Hepatocyte (in vitro differentiated cells): Measurements from ENCODE around the gene STOM. TPM values are rescaled to one million over a fixed set of nuclear protein-coding genes. Genes with fewer than 3 reads are reported as not detected.
A peak's percentile ranks its signal among the peaks of the same experiment; 100 is the strongest.

ENCODE experiments used
- DNase-seq: peaks from one replicate; pipeline ENCODE4 v3.0.0-alpha.2; 2016; ENCODE audit warnings: low spot score
- H2AFZ ChIP-seq: fragments of 200-600 bp; sonication (generic); 2 replicates; pipeline ENCODE4 v1.6.0; 2016; ENCODE audit warnings: antibody characterized with exemption, mild to moderate bottlenecking
- H3K27ac ChIP-seq: fragments of 200-600 bp; sonication (generic); 2 replicates; pipeline ENCODE4 v1.5.1; 2016; ENCODE audit warnings: mild to moderate bottlenecking
- H3K27me3 ChIP-seq: fragments of 200-600 bp; sonication (generic); 2 replicates; pipeline ENCODE4 v1.6.1; 2016
- H3K36me3 ChIP-seq: fragments of 200-600 bp; sonication (generic); replicated peaks from 2 replicates; pipeline ENCODE4 v1.5.1; 2016; ENCODE audit warnings: low read depth; ENCODE audit not compliant: insufficient read depth
- H3K4me1 ChIP-seq: fragments of 200-600 bp; sonication (generic); 2 replicates; pipeline ENCODE4 v1.5.1; 2016; ENCODE audit warnings: mild to moderate bottlenecking, moderate library complexity; ENCODE audit not compliant: insufficient read depth
- H3K4me2 ChIP-seq: fragments of 200-600 bp; sonication (generic); 2 replicates; pipeline ENCODE4 v1.6.0; 2016
- H3K4me3 ChIP-seq: fragments of 200-600 bp; sonication (generic); 2 replicates; pipeline ENCODE4 v1.5.1; 2016; ENCODE audit warnings: mild to moderate bottlenecking
- H3K79me2 ChIP-seq: fragments of 200-600 bp; sonication (generic); 2 replicates; pipeline ENCODE4 v1.6.0; 2017; ENCODE audit warnings: mild to moderate bottlenecking
- H3K9me2 ChIP-seq: fragments of 200-600 bp; sonication (generic); replicated peaks from 2 replicates; pipeline ENCODE4 v1.6.0; 2017; ENCODE audit warnings: mild to moderate bottlenecking; ENCODE audit not compliant: insufficient read depth
- H3K9me3 ChIP-seq: fragments of 200-600 bp; sonication (generic); 2 replicates; pipeline ENCODE4 v1.5.1; 2016; ENCODE audit warnings: low read depth, mild to moderate bottlenecking
- H4K20me1 ChIP-seq: fragments of 200-600 bp; sonication (generic); 2 replicates; pipeline ENCODE4 v1.6.0; 2016; ENCODE audit warnings: mild to moderate bottlenecking; ENCODE audit not compliant: insufficient read depth, poor library complexity, severe bottlenecking
- EZH2 ChIP-seq: fragments of 200-600 bp; sonication (generic); IDR thresholded peaks from 2 replicates; pipeline ENCODE4 v1.6.1; 2016; ENCODE audit warnings: antibody characterized with exemption, mild to moderate bottlenecking, borderline replicate concordance
- EZH2phosphoT487 ChIP-seq: fragments of 200-600 bp; sonication (generic); IDR thresholded peaks from one replicate; pipeline ENCODE4 v1.6.1; 2018; ENCODE audit warnings: antibody characterized with exemption, mild to moderate bottlenecking, low read depth, moderate library complexity; ENCODE audit not compliant: unreplicated experiment, severe bottlenecking
- WGBS: methylation state at CpG from one replicate; pipeline ENCODE4 v1.1.6; 2016; ENCODE audit warnings: low lambda C conversion rate; ENCODE audit errors: missing lambda C conversion rate; 5-methylcytosine and 5-hydroxymethylcytosine counted together
- polyA plus RNA-seq: library from polyadenylated mRNA; unstranded; fragments of >200 nt; fragmentation: Nextera tagmentation; extraction: Ambion mirVana; gene quantifications from 2 replicates; pipeline ENCODE4 v1.2.1, GENCODE V29; 2016
- total RNA-seq: library from RNA; depleted of rRNA; stranded (reverse); fragments of >200 nt; gene quantifications from 2 replicates; pipeline ENCODE4 v1.2.3, GENCODE V29; 2014
- TF ChIP-seq, protein P1 (sequence below): fragments of 200-600 bp; sonication (generic); IDR thresholded peaks from 2 replicates; pipeline ENCODE4 v1.5.1; 2016; ENCODE audit warnings: antibody characterized with exemption, mild to moderate bottlenecking; ENCODE audit not compliant: poor library complexity

Gene STOM
- total and polyA plus RNA-seq, 2 experiments from 2014 or later = 85.5 to 130 TPM

DNA sequence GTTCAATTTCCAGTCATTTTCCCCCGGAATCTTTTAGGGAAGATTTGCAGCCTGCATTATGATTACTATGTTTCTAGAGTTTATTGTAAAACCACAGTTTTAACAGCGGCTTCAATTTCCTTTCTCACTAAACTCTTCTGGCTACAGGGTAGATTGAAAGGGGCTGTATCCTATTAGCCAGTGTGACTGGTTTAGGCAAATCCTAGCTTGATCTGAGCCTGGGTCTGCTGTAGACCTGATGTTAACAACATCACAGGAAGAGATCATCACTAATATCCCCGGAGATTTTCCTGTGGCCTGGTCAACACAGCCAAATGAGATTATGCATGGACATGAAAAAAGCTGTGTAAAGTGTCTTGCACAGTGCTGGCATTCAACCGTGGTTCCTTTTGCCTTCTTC lies 33.4 kb downstream of the STOM start:
- Histone ChIP-seq H3K79me2 (no peaks in the 10 kb centered on the region), H3K27ac (peak overlapping the region; percentile 67), H2AFZ (no peak overlapping the region), H4K20me1 (no peaks in the 10 kb centered on the region), H3K9me2 (no peaks in the 10 kb centered on the region), H3K4me2 (no peak overlapping the region), H3K4me1 (no peaks in the 10 kb centered on the region), H3K36me3 (no peaks in the 10 kb centered on the region), H3K27me3 (no peaks in the 10 kb centered on the region), H3K4me3 (no peak overlapping the region), H3K9me3 (no peaks in the 10 kb centered on the region)
- TF ChIP-seq EZH2 (no peak), EZH2phosphoT487 (no peak)
- TF ChIP-seq, protein P1, sequence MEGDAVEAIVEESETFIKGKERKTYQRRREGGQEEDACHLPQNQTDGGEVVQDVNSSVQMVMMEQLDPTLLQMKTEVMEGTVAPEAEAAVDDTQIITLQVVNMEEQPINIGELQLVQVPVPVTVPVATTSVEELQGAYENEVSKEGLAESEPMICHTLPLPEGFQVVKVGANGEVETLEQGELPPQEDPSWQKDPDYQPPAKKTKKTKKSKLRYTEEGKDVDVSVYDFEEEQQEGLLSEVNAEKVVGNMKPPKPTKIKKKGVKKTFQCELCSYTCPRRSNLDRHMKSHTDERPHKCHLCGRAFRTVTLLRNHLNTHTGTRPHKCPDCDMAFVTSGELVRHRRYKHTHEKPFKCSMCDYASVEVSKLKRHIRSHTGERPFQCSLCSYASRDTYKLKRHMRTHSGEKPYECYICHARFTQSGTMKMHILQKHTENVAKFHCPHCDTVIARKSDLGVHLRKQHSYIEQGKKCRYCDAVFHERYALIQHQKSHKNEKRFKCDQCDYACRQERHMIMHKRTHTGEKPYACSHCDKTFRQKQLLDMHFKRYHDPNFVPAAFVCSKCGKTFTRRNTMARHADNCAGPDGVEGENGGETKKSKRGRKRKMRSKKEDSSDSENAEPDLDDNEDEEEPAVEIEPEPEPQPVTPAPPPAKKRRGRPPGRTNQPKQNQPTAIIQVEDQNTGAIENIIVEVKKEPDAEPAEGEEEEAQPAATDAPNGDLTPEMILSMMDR = no peak
- no peak for DNase-seq
- 57% methylated on average over 4 of the region's 4 CpGs for WGBS

DNA sequence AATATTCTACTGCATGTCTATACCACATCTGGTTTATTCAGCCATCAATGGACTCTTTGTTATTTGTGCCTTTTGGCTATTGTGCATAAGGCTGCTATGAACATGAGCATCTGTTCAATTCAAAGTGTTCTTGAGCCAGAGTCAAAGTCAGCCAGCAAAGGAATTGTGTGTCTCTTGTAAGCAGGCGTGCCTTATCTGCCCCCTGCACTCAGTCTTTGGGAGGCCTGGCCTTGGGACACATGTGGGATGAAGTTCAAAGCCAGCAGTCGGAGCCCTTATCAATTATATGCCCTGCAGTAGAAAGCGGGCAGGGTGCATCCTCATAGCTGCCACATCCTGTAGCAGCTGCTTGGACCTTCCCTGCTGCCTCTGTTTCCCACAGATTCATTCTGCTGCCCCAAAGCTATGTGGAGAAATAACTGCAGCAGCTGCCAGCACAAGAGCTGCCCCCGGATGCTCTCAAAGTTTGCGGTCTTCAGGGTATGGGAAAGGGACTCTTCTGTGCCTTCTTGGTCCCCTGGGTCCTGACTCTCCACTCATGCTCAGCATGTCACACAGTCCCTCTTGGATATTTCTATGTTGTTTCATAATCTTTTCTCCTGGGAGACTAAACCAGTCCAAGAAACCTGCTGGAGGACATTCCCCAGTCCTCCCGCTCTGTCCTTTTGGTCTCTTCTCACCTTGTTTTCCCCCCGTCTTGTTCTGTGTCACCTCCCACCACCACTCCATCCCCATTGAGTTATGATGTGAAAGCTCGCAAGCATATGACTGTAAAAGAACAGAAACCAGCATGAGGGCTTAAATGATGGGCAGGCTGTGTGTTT lies 35.9 kb downstream of the STOM start:
- Histone ChIP-seq H3K9me2 (no peaks in the 10 kb centered on the region), H3K4me3 (no peak overlapping the region), H3K36me3 (no peaks in the 10 kb centered on the region), H3K27ac (peak overlapping the region; percentile 32), H3K4me1 (no peaks in the 10 kb centered on the region), H2AFZ (no peak overlapping the region), H3K4me2 (no peak overlapping the region), H3K79me2 (no peaks in the 10 kb centered on the region), H3K27me3 (no peaks in the 10 kb centered on the region), H3K9me3 (no peaks in the 10 kb centered on the region), H4K20me1 (no peaks in the 10 kb centered on the region)
- WGBS = 78% methylated on average over 8 of the region's 8 CpGs
- no peak for DNase-seq
- TF ChIP-seq, protein P1 = no peak
- TF ChIP-seq EZH2 (no peak), EZH2phosphoT487 (no peak)

DNA sequence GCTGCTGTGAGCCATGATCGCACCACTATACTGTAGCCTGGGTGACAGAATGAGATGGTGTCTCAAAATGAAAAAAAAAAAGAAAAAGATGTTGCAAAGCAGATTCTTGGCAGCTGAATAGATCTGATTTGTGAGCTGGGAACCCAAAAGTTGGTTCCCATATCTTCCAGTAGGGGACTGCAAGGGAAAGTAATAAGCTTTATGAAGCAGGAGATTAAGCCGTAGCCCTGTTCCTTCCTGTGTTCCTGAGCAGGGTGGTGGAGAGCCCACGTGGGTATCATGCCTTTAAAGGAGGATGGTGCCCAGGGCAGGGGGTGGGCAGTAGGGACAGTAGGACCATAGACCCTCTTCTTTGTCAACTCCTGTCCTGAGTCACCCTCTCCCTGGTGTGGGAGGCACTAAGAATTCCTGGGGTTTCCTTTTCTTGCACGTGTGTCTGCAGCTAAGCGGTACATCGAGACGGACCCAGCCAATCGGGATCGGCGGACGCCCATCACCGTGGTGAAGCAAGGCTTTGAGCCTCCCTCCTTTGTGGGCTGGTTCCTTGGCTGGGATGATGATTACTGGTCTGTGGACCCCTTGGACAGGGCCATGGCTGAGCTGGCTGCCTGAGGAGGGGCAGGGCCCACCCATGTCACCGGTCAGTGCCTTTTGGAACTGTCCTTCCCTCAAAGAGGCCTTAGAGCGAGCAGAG lies 37.9 kb downstream of the STOM start:
- TF ChIP-seq, protein P1 = peak; percentile 23
- TF ChIP-seq EZH2phosphoT487 = no peak
- Histone ChIP-seq H3K9me3 (no peaks in the 10 kb centered on the region), H3K27ac (peak overlapping the region; percentile 20), H3K4me3 (no peak overlapping the region), H3K27me3 (no peaks in the 10 kb centered on the region), H3K36me3 (no peaks in the 10 kb centered on the region), H3K9me2 (no peaks in the 10 kb centered on the region), H3K79me2 (no peaks in the 10 kb centered on the region), H3K4me2 (no peak overlapping the region), H2AFZ (no peak overlapping the region), H4K20me1 (no peaks in the 10 kb centered on the region), H3K4me1 (no peaks in the 10 kb centered on the region)
- DNase-seq = no peak
- WGBS = 92% methylated on average over 14 of the region's 14 CpGs
